ENCODE results near the gene PLK1.

GRCh38 chr16:23701045-23701444 lies 22.4 kb downstream of the PLK1 start:
- TF ChIP-seq CTCF (IDR thresholded peaks at IDR 0.05) (no peak), POLR2A (IDR thresholded peaks at IDR 0.05) (no peak)

Data from lower leg skin (tissue), 3 donors.